ENCODE data around the gene GAS7. TPM values are rescaled to one million over a fixed set of nuclear protein-coding genes. Genes with fewer than 3 reads are reported as not detected.

Gene GAS7
- total and polyA plus RNA-seq, 10 of the 15 experiments (the other 5 are each of a cell fraction or from before 2014, with no cell fraction given), result 2.3 to 53.4 (median 24.0) TPM

DNA sequence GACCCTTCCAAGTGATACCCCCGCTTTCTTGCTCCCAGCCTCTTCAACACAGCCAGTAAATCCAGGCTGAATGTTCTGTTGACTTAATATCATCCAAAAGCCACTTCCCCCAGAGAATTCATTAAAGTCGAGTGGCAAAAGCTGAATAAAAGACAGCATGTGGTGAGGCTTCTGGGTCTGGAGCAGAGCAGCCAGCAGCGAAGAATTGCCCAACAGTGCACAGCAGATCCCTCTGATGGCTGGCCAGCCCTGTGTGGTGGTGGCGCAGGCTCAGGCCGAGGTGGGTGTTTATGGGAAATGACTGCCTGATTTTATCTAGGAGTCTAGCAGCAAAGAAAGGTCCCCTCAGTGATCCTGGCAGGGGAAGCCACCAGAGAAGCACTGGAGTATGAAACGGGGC is 263.0 kb downstream of the GAS7 start (continued):
- TF ChIP-seq TAF1 (IDR thresholded peaks at IDR 0.05; ENCODE audit: borderline replicate concordance, low read depth, low read length), result no peak
- TF ChIP-seq, protein P1, sequence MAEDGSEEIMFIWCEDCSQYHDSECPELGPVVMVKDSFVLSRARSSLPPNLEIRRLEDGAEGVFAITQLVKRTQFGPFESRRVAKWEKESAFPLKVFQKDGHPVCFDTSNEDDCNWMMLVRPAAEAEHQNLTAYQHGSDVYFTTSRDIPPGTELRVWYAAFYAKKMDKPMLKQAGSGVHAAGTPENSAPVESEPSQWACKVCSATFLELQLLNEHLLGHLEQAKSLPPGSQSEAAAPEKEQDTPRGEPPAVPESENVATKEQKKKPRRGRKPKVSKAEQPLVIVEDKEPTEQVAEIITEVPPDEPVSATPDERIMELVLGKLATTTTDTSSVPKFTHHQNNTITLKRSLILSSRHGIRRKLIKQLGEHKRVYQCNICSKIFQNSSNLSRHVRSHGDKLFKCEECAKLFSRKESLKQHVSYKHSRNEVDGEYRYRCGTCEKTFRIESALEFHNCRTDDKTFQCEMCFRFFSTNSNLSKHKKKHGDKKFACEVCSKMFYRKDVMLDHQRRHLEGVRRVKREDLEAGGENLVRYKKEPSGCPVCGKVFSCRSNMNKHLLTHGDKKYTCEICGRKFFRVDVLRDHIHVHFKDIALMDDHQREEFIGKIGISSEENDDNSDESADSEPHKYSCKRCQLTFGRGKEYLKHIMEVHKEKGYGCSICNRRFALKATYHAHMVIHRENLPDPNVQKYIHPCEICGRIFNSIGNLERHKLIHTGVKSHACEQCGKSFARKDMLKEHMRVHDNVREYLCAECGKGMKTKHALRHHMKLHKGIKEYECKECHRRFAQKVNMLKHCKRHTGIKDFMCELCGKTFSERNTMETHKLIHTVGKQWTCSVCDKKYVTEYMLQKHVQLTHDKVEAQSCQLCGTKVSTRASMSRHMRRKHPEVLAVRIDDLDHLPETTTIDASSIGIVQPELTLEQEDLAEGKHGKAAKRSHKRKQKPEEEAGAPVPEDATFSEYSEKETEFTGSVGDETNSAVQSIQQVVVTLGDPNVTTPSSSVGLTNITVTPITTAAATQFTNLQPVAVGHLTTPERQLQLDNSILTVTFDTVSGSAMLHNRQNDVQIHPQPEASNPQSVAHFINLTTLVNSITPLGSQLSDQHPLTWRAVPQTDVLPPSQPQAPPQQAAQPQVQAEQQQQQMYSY (CRISPR knock-in tag; IDR thresholded peaks at IDR 0.05), result no peak
- no peak for TF ChIP-seq KAT2A (conservative IDR thresholded peaks at IDR 0.05; ENCODE audit: control insufficient read depth, low read depth, low read length)

DNA sequence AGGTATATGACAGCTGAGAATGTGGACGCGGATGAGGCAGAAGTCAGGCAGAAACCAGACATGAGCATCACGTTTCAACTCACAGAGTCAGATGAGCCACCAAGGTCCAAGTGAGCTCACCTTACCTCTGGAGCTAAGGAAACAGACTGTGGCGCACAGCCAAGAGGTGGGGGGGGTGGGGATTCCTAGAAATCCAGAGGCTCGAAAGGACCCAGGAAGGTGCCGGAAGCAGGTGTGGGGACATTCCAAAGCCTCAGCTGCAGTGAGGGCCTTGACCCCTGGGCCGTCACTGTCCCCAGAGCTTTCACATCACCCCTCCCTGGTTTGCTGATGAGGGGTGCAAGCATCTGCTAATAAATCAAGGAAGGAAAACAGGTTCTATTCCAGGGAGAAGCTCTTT is 264.1 kb downstream of the GAS7 start:
- FAIRE-seq (no peak), ATAC-seq (no peak), DNase-seq (ENCODE audit: low read depth, low spot score) (no peak)
- Histone ChIP-seq H3K36me3 (ENCODE audit: control insufficient read depth in 2 of 2, insufficient read depth in 2 of 2, low read length in 1 of 2) (no peaks in the 10 kb centered on the region), H2AFZ (ENCODE audit: control insufficient read depth, low read depth, low read length) (no peak overlapping the region), H3K4me2 (ENCODE audit: control insufficient read depth, insufficient read depth) (no peak overlapping the region), H3K4me1 (ENCODE audit: control insufficient read depth, insufficient read depth, low read length) (no peaks in the 10 kb centered on the region), H3K9me3 (replicated peaks; ENCODE audit: control insufficient read depth, insufficient read depth, low read length) (peaks cover 1% of the 10 kb centered on the region; the same call in 1 of the 3 replicates), H3K27me3 (replicated peaks in 1 of 2; ENCODE audit: control insufficient read depth in 2 of 2, insufficient read depth in 2 of 2, low read length in 1 of 2) (no peaks in the 10 kb centered on the region; a peak in 1 of 4 replicates), H3K4me3 (no peak overlapping the region), H3K79me2 (ENCODE audit: control insufficient read depth, insufficient read depth, low read length) (no peaks in the 10 kb centered on the region), H4K20me1 (ENCODE audit: control insufficient read depth, insufficient read depth) (no peaks in the 10 kb centered on the region), H3K27ac (ENCODE audit: control insufficient read depth, insufficient read depth) (no peak overlapping the region), H3K9ac (ENCODE audit: control insufficient read depth, insufficient read depth, low read length) (no peak overlapping the region)
- no TSS peak for BruUV-seq (replicated peaks)
- RAD21 ChIA-PET (ENCODE audit: unreplicated experiment), result interaction anchor here (0.7 kb wide), 1 partner anchor 1735 kb away, joined by 4 read pairs; no protein-coding TSS in a partner anchor
- in situ Hi-C loops (cut with MboI), result no loop called here
- POLR2A ChIA-PET, result no interaction called here
- WGBS (ENCODE audit: insufficient coverage, insufficient replicate concordance, low lambda C conversion rate, missing lambda C conversion rate), result 73% methylated on average over 7 of the region's 7 CpGs
- intact Hi-C loops (cut with micrococcal nuclease; ENCODE audit: unreplicated experiment), result no loop called here
- CTCF ChIA-PET, result interaction anchor here (0.8 to 3.6 kb wide), 2 partner anchors 10 to 318 kb away, joined by 3 to 15 read pairs; no protein-coding TSS in a partner anchor
- SMC1A ChIA-PET (ENCODE audit: uncharacterized antibody, unreplicated experiment), result interaction anchor here (0.6 to 0.8 kb wide), 2 partner anchors 292 to 696 kb away, joined by 3 read pairs; no protein-coding TSS in a partner anchor
- TF ChIP-seq GABPA (IDR thresholded peaks at IDR 0.05; ENCODE audit: low read depth) (no peak), CBX5 (IDR thresholded peaks at IDR 0.05; ENCODE audit: low read depth) (no peak), RCOR1 (conservative IDR thresholded peaks at IDR 0.05; ENCODE audit: low read depth, low read length) (no peak), ATF7 (IDR thresholded peaks at IDR 0.05; ENCODE audit: low read depth) (no peak), FOXM1 (IDR thresholded peaks at IDR 0.05; ENCODE audit: low read depth, low read length) (no peak), ZNF274 (IDR thresholded peaks at IDR 0.05; ENCODE audit: insufficient read depth, insufficient read length) (no peak), IRF4 (IDR thresholded peaks at IDR 0.05; ENCODE audit: low read depth, low read length) (no peak), WRNIP1 (IDR thresholded peaks at IDR 0.05; ENCODE audit: borderline replicate concordance, low read depth, low read length) (no peak), CEBPB (IDR thresholded peaks at IDR 0.05; ENCODE audit: borderline replicate concordance in 1 of 2, low read depth in 2 of 2, low read length in 2 of 2) (no peak), EZH2 (IDR thresholded peaks at IDR 0.05; ENCODE audit: borderline replicate concordance, control insufficient read depth, low read depth, low read length) (no peak)
- TF ChIP-seq, protein P2, sequence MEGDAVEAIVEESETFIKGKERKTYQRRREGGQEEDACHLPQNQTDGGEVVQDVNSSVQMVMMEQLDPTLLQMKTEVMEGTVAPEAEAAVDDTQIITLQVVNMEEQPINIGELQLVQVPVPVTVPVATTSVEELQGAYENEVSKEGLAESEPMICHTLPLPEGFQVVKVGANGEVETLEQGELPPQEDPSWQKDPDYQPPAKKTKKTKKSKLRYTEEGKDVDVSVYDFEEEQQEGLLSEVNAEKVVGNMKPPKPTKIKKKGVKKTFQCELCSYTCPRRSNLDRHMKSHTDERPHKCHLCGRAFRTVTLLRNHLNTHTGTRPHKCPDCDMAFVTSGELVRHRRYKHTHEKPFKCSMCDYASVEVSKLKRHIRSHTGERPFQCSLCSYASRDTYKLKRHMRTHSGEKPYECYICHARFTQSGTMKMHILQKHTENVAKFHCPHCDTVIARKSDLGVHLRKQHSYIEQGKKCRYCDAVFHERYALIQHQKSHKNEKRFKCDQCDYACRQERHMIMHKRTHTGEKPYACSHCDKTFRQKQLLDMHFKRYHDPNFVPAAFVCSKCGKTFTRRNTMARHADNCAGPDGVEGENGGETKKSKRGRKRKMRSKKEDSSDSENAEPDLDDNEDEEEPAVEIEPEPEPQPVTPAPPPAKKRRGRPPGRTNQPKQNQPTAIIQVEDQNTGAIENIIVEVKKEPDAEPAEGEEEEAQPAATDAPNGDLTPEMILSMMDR (IDR thresholded peaks at IDR 0.05 in 2 of 3, conservative IDR thresholded peaks at IDR 0.05 in 1 of 3; ENCODE audit: control insufficient read depth in 2 of 3, extremely low read depth in 1 of 3, insufficient read depth in 1 of 3, low read depth in 3 of 3, low read length in 3 of 3), result no peak
- TF ChIP-seq, protein P3, sequence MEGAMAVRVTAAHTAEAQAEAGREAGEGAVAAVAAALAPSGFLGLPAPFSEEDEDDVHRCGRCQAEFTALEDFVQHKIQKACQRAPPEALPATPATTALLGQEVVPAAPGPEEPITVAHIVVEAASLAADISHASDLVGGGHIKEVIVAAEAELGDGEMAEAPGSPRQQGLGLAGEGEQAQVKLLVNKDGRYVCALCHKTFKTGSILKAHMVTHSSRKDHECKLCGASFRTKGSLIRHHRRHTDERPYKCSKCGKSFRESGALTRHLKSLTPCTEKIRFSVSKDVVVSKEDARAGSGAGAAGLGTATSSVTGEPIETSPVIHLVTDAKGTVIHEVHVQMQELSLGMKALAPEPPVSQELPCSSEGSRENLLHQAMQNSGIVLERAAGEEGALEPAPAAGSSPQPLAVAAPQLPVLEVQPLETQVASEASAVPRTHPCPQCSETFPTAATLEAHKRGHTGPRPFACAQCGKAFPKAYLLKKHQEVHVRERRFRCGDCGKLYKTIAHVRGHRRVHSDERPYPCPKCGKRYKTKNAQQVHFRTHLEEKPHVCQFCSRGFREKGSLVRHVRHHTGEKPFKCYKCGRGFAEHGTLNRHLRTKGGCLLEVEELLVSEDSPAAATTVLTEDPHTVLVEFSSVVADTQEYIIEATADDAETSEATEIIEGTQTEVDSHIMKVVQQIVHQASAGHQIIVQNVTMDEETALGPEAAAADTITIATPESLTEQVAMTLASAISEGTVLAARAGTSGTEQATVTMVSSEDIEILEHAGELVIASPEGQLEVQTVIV (IDR thresholded peaks at IDR 0.05; ENCODE audit: borderline replicate concordance, partially characterized antibody), result no peak
